ENCODE measurements around the gene LRRC4C. TPM values are rescaled to one million over a fixed set of nuclear protein-coding genes. Genes with fewer than 3 reads are reported as not detected.

Gene LRRC4C
- total and polyA plus RNA-seq, 4 donors: 0.10 to 0.93 (median 0.30) TPM

DNA sequence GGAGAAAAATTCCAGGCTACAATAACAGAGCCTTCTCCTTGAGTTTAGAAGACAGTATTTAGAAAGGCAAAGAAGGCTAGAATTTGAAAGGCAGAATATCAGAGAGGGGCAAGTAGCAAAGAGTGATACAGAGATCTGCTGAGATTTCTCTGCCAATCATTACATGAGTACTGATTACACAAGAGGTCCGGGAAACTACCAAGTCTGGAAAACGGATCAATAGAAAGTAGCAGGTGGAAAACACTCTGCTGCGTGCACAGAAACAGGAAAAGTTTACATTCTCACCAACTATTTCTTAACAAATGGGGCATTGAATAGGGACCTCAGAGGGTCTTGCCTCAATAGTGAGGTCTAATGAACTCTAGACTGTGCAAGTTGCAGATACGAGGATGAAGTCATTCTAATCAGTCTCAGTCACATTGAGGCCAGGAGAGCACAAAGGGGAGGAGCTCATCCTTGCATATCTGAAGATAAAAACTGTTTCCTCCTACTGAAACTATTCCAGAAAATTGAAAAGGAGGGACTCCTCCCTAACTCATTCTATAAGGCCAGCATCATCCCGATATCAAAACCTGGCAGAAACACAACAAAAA, 1099.2 kb downstream of the LRRC4C start:
- TF ChIP-seq GABPA (IDR thresholded peaks at IDR 0.05 in 1 of 2, conservative IDR thresholded peaks at IDR 0.05 in 1 of 2): no peak
- peak; percentile 45 to 70 for TF ChIP-seq RXRA (IDR thresholded peaks at IDR 0.05)
- TF ChIP-seq, protein P1, sequence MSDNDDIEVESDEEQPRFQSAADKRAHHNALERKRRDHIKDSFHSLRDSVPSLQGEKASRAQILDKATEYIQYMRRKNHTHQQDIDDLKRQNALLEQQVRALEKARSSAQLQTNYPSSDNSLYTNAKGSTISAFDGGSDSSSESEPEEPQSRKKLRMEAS (IDR thresholded peaks at IDR 0.05): peak; percentile 69
- TF ChIP-seq, protein P2, sequence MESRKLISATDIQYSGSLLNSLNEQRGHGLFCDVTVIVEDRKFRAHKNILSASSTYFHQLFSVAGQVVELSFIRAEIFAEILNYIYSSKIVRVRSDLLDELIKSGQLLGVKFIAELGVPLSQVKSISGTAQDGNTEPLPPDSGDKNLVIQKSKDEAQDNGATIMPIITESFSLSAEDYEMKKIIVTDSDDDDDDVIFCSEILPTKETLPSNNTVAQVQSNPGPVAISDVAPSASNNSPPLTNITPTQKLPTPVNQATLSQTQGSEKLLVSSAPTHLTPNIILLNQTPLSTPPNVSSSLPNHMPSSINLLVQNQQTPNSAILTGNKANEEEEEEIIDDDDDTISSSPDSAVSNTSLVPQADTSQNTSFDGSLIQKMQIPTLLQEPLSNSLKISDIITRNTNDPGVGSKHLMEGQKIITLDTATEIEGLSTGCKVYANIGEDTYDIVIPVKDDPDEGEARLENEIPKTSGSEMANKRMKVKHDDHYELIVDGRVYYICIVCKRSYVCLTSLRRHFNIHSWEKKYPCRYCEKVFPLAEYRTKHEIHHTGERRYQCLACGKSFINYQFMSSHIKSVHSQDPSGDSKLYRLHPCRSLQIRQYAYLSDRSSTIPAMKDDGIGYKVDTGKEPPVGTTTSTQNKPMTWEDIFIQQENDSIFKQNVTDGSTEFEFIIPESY (IDR thresholded peaks at IDR 0.05): peak; percentile 43
- TF ChIP-seq TAF1 (conservative IDR thresholded peaks at IDR 0.05): no peak
- TF ChIP-seq, protein P3, sequence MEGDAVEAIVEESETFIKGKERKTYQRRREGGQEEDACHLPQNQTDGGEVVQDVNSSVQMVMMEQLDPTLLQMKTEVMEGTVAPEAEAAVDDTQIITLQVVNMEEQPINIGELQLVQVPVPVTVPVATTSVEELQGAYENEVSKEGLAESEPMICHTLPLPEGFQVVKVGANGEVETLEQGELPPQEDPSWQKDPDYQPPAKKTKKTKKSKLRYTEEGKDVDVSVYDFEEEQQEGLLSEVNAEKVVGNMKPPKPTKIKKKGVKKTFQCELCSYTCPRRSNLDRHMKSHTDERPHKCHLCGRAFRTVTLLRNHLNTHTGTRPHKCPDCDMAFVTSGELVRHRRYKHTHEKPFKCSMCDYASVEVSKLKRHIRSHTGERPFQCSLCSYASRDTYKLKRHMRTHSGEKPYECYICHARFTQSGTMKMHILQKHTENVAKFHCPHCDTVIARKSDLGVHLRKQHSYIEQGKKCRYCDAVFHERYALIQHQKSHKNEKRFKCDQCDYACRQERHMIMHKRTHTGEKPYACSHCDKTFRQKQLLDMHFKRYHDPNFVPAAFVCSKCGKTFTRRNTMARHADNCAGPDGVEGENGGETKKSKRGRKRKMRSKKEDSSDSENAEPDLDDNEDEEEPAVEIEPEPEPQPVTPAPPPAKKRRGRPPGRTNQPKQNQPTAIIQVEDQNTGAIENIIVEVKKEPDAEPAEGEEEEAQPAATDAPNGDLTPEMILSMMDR (IDR thresholded peaks at IDR 0.05; ENCODE audit: low read depth, low read length, missing input control): no peak
- TF ChIP-seq FOXA2 (IDR thresholded peaks at IDR 0.05): peak; percentile 33
- TF ChIP-seq YY1 (IDR thresholded peaks at IDR 0.05): peak; percentile 48
- peak; percentile 67 for TF ChIP-seq SP1 (IDR thresholded peaks at IDR 0.05)
- peak; percentile 41 to 45 for TF ChIP-seq RAD21 (IDR thresholded peaks at IDR 0.05)
- no peak for TF ChIP-seq NR2F2 (IDR thresholded peaks at IDR 0.05)
- TF ChIP-seq EGR1 (IDR thresholded peaks at IDR 0.05; ENCODE audit: low read depth in 2 of 2): no peak
- TF ChIP-seq, protein P4, sequence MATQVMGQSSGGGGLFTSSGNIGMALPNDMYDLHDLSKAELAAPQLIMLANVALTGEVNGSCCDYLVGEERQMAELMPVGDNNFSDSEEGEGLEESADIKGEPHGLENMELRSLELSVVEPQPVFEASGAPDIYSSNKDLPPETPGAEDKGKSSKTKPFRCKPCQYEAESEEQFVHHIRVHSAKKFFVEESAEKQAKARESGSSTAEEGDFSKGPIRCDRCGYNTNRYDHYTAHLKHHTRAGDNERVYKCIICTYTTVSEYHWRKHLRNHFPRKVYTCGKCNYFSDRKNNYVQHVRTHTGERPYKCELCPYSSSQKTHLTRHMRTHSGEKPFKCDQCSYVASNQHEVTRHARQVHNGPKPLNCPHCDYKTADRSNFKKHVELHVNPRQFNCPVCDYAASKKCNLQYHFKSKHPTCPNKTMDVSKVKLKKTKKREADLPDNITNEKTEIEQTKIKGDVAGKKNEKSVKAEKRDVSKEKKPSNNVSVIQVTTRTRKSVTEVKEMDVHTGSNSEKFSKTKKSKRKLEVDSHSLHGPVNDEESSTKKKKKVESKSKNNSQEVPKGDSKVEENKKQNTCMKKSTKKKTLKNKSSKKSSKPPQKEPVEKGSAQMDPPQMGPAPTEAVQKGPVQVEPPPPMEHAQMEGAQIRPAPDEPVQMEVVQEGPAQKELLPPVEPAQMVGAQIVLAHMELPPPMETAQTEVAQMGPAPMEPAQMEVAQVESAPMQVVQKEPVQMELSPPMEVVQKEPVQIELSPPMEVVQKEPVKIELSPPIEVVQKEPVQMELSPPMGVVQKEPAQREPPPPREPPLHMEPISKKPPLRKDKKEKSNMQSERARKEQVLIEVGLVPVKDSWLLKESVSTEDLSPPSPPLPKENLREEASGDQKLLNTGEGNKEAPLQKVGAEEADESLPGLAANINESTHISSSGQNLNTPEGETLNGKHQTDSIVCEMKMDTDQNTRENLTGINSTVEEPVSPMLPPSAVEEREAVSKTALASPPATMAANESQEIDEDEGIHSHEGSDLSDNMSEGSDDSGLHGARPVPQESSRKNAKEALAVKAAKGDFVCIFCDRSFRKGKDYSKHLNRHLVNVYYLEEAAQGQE (IDR thresholded peaks at IDR 0.05): peak; percentile 65
- TF ChIP-seq, protein P5, sequence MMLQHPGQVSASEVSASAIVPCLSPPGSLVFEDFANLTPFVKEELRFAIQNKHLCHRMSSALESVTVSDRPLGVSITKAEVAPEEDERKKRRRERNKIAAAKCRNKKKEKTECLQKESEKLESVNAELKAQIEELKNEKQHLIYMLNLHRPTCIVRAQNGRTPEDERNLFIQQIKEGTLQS (IDR thresholded peaks at IDR 0.05): peak; percentile 41
- TF ChIP-seq JUND (IDR thresholded peaks at IDR 0.05): peak; percentile 65 to 73
- no peak for TF ChIP-seq FOXA1 (IDR thresholded peaks at IDR 0.05)
- peak; percentile 70 to 74 for TF ChIP-seq HNF4A (conservative IDR thresholded peaks at IDR 0.05)
- peak; percentile 47 for TF ChIP-seq HNF4G (IDR thresholded peaks at IDR 0.05)
- no peak overlapping the region for H3K9ac ChIP-seq (ENCODE audit: low read depth in 1 of 2, low read length in 2 of 2)
- DNase-seq (ENCODE audit: low spot score): no peak
- H3K36me3 ChIP-seq (ENCODE audit: control insufficient read depth in 4 of 4, insufficient read depth in 3 of 4, low read depth in 1 of 4, low read length in 3 of 4): no peaks in the 10 kb centered on the region
- no peaks in the 10 kb centered on the region for H3K27me3 ChIP-seq (ENCODE audit: control insufficient read depth in 4 of 4, insufficient read depth in 4 of 4, low read length in 3 of 4)
- WGBS: 30% methylated on average over 5 of the region's 5 CpGs
- H3K27ac ChIP-seq (ENCODE audit: low read depth in 1 of 2, low read length in 2 of 2): peak overlapping the region; percentile 68 to 74
- H3K4me1 ChIP-seq (ENCODE audit: control insufficient read depth in 4 of 4, insufficient read depth in 4 of 4, low read length in 3 of 4): peaks cover 0 to 13% (median 3%) of the 10 kb centered on the region in 4 donors
- no peaks in the 10 kb centered on the region for H3K9me3 ChIP-seq (ENCODE audit: control insufficient read depth in 4 of 4, low read length in 3 of 4)
- peak overlapping the region in 1 of 3 donors; percentile 16 for H3K4me3 ChIP-seq (ENCODE audit: low read depth in 1 of 3, low read length in 3 of 3)

All from liver (tissue), 9 donors.